Measurements from ENCODE around the gene MARK3. TPM values are rescaled to one million over a fixed set of nuclear protein-coding genes. Genes with fewer than 3 reads are reported as not detected.

MARK3 gene
- total RNA-seq, 1 experiment from 2014 or later: 72.5 TPM

DNA sequence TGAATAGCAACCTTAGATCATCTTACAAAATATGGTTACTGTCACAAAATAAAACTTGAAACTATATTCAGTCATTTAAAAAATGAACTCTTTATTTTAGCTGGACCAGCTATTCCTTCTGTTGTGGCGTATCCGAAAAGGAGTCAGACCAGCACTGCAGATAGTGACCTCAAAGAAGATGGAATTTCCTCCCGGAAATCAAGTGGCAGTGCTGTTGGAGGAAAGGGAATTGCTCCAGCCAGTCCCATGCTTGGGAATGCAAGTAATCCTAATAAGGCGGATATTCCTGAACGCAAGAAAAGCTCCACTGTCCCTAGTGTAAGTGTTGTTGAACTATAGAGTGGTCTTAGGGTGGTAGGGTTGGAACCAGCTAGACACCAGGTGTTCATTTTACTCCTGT, 89.7 kb downstream of the MARK3 start:
- H4K20me1 ChIP-seq (ENCODE audit: insufficient read depth): no peaks in the 10 kb centered on the region
- BruUV-seq (replicated peaks): no TSS peak
- H3K27me3 ChIP-seq (ENCODE audit: insufficient read depth, low read length): no peaks in the 10 kb centered on the region
- no peak overlapping the region for H3K4me3 ChIP-seq (replicated peaks in 1 of 2; ENCODE audit: low read depth in 1 of 2, low read length in 2 of 2)
- no peak overlapping the region for H3K27ac ChIP-seq (ENCODE audit: low read depth, low read length)
- ChIA-PET RAD21 (ENCODE audit: low non-redundant PET in 1 of 2, low total read pairs in 2 of 2, uncharacterized antibody in 2 of 2, unreplicated experiment in 2 of 2) (no interaction called here), POLR2A (no interaction called here), CTCF (no interaction called here)
- H3K79me2 ChIP-seq (ENCODE audit: insufficient read depth, low read length): no peaks in the 10 kb centered on the region
- TF ChIP-seq TCF7L2 (IDR thresholded peaks at IDR 0.05; ENCODE audit: borderline replicate concordance, extremely low read depth, insufficient read depth, insufficient read length): no peak
- TF ChIP-seq EZH2phosphoT487 (IDR thresholded peaks at IDR 0.05; ENCODE audit: borderline replicate concordance): no peak
- no peak for TF ChIP-seq ZBTB33 (IDR thresholded peaks at IDR 0.05; ENCODE audit: extremely low read depth, insufficient replicate concordance, low read length)
- no peak for TF ChIP-seq EZH2 (IDR thresholded peaks at IDR 0.05)
- TF ChIP-seq EGR1 (IDR thresholded peaks at IDR 0.05; ENCODE audit: low read depth): no peak
- no peak for TF ChIP-seq ELF1 (IDR thresholded peaks at IDR 0.05; ENCODE audit: borderline replicate concordance, low read depth)
- no peak for TF ChIP-seq ZFX (IDR thresholded peaks at IDR 0.05)
- no peak for ATAC-seq
- H3K4me2 ChIP-seq (ENCODE audit: low read length): no peak overlapping the region
- DNase-seq (ENCODE audit: low read depth, low spot score): no peak
- no peak overlapping the region for H2AFZ ChIP-seq (ENCODE audit: low read depth, low read length, poor library complexity, severe bottlenecking)
- H3K9me2 ChIP-seq (ENCODE audit: insufficient read depth): no peaks in the 10 kb centered on the region
- peaks cover 34 to 37% of the 10 kb centered on the region in 2 experiments for H3K36me3 ChIP-seq (ENCODE audit: control insufficient read depth in 1 of 2, insufficient read depth in 2 of 2, low read length in 2 of 2)
- intact Hi-C loops (cut with micrococcal nuclease): no loop called here
- no peaks in the 10 kb centered on the region for H3K9me3 ChIP-seq (ENCODE audit: control insufficient read depth in 1 of 2, insufficient read depth in 1 of 2, low read depth in 1 of 2, low read length in 2 of 2)
- no peak overlapping the region for H3K9ac ChIP-seq (ENCODE audit: low read length)
- H3K4me1 ChIP-seq (ENCODE audit: control insufficient read depth in 1 of 2, insufficient read depth in 2 of 2, low read length in 2 of 2): peaks cover 3 to 17% of the 10 kb centered on the region in 2 experiments; a peak in 3 of 4 replicates

DNA sequence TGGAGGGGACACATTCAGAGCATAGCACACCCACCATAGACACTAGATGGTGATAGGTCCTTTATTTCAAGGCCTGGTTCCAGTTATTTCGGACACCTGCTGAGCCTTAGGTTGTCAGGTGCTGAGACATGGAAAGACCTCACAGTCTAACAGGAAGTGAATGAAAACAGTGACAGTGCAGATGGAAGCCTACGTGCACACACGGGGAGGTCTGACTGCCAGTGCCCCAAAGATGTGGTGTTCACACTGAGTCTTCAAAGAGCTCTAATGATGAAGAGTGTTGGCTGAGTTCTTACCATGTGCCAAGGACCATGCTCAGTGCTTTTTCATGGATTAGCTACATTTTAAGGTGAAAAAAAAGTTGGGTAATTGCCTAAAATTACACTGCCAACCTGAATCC, 90.8 kb downstream of the MARK3 start:
- H3K4me3 ChIP-seq (replicated peaks in 1 of 2; ENCODE audit: low read depth in 1 of 2, low read length in 2 of 2): no peak overlapping the region
- RAD21 ChIA-PET (ENCODE audit: low non-redundant PET in 1 of 2, low total read pairs in 2 of 2, uncharacterized antibody in 2 of 2, unreplicated experiment in 2 of 2): no interaction called here
- CTCF ChIA-PET: no interaction called here
- no peak for TF ChIP-seq POLR2AphosphoS5 (IDR thresholded peaks at IDR 0.05; ENCODE audit: low read depth, low read length)
- no peak for TF ChIP-seq SRF (IDR thresholded peaks at IDR 0.05; ENCODE audit: low read depth)
- TF ChIP-seq ZFX (IDR thresholded peaks at IDR 0.05): no peak
- no peak for TF ChIP-seq ZNF274 (IDR thresholded peaks at IDR 0.05; ENCODE audit: low read depth, low read length)
- TF ChIP-seq CTCF (IDR thresholded peaks at IDR 0.05 in 2 of 3, conservative IDR thresholded peaks at IDR 0.05 in 1 of 3; ENCODE audit: borderline replicate concordance in 1 of 3, insufficient read depth in 1 of 3, low read depth in 2 of 3, low read length in 2 of 3): no peak
- TF ChIP-seq JUND (IDR thresholded peaks at IDR 0.05): no peak
- no peak for TF ChIP-seq YY1 (IDR thresholded peaks at IDR 0.05; ENCODE audit: extremely low read depth, insufficient replicate concordance, low read depth, low read length)
- no peak for TF ChIP-seq RAD21 (IDR thresholded peaks at IDR 0.05; ENCODE audit: low read depth)
- no peak for TF ChIP-seq FOSL1 (IDR thresholded peaks at IDR 0.05; ENCODE audit: low read depth)
- no peak for TF ChIP-seq CBX3 (IDR thresholded peaks at IDR 0.05; ENCODE audit: low read depth)
- no peak for TF ChIP-seq SP1 (IDR thresholded peaks at IDR 0.05; ENCODE audit: low read depth)

More for the DNA sequence above, 90.8 kb downstream of the MARK3 start:
- Histone ChIP-seq H3K79me2 (ENCODE audit: insufficient read depth, low read length) (no peaks in the 10 kb centered on the region), H4K20me1 (ENCODE audit: insufficient read depth) (no peaks in the 10 kb centered on the region), H3K9me2 (ENCODE audit: insufficient read depth) (no peaks in the 10 kb centered on the region), H3K9ac (ENCODE audit: low read length) (no peak overlapping the region), H3K27me3 (ENCODE audit: insufficient read depth, low read length) (no peaks in the 10 kb centered on the region), H3K4me2 (ENCODE audit: low read length) (no peak overlapping the region), H3K4me1 (ENCODE audit: control insufficient read depth in 1 of 2, insufficient read depth in 2 of 2, low read length in 2 of 2) (peaks cover 0 to 6% of the 10 kb centered on the region in 2 experiments; a peak in 1 of 4 replicates), H3K36me3 (ENCODE audit: control insufficient read depth in 1 of 2, insufficient read depth in 2 of 2, low read length in 2 of 2) (peaks cover 45% of the 10 kb centered on the region in 2 experiments), H2AFZ (ENCODE audit: low read depth, low read length, poor library complexity, severe bottlenecking) (no peak overlapping the region), H3K27ac (ENCODE audit: low read depth, low read length) (no peak overlapping the region), H3K9me3 (ENCODE audit: control insufficient read depth in 1 of 2, insufficient read depth in 1 of 2, low read depth in 1 of 2, low read length in 2 of 2) (no peaks in the 10 kb centered on the region)
- intact Hi-C loops (cut with micrococcal nuclease): no loop called here
- POLR2A ChIA-PET: no interaction called here
- ATAC-seq (no peak), DNase-seq (ENCODE audit: low read depth, low spot score) (no peak)
- no TSS peak for BruUV-seq (replicated peaks)
